Loucy (cell line): ENCODE data around the gene CFAP20DC.

Source experiments
- CTCF ChIP-seq: fragments of 200-600 bp; sonication (generic); conservative IDR thresholded peaks from 2 replicates; pipeline ENCODE4 v1.5.1; 2014; ENCODE audit warnings: mild to moderate bottlenecking, antibody characterized with exemption, low read length
- EZH2phosphoT487 ChIP-seq: fragments of 200-600 bp; IDR thresholded peaks from 2 replicates; pipeline ENCODE4 v1.6.1; 2018; ENCODE audit warnings: antibody characterized with exemption, mild to moderate bottlenecking, moderate library complexity, borderline replicate concordance

GRCh38 chr3:58868097-58868779 lies 181.6 kb downstream of the CFAP20DC start:
- TF ChIP-seq EZH2phosphoT487 (no peak), CTCF (no peak)
